Mucosa of rectum (tissue), 2 donors: Measurements from ENCODE around the gene ST3GAL4.
"Not testable (repeated sequence)": the region's sequence is repeated elsewhere in the genome, so short reads cannot be mapped to it uniquely, and the experiment has no call there.

Experiments
- H3K27ac ChIP-seq, 2 donors: one replicate each; pipeline ENCODE4 v1.7.0; 2013; ENCODE audit warnings: inconsistent platforms in 2 of 2, low read depth in 2 of 2, low read length in 2 of 2
- H3K27me3 ChIP-seq, 2 donors: one replicate each; pipeline ENCODE4 v1.7.0; 2013; ENCODE audit warnings: low read length in 2 of 2; ENCODE audit not compliant: control insufficient read depth in 2 of 2, insufficient read depth in 2 of 2
- H3K36me3 ChIP-seq, 2 donors: one replicate each; pipeline ENCODE4 v1.7.0; 2013; ENCODE audit warnings: low read length in 2 of 2; ENCODE audit not compliant: control insufficient read depth in 2 of 2, insufficient read depth in 2 of 2
- H3K4me1 ChIP-seq, 2 donors: one replicate each; pipeline ENCODE4 v1.7.0; 2013; ENCODE audit warnings: low read length in 2 of 2, mild to moderate bottlenecking in 1 of 2; ENCODE audit not compliant: control insufficient read depth in 2 of 2, insufficient read depth in 2 of 2
- H3K4me3 ChIP-seq, 2 donors: one replicate each; pipeline ENCODE4 v1.7.0; 2013; ENCODE audit warnings: low read length in 2 of 2
- H3K9ac ChIP-seq, 2 donors: one replicate each; pipeline ENCODE4 v1.7.0; 2013; ENCODE audit warnings: low read length in 2 of 2, low read depth in 1 of 2, mild to moderate bottlenecking in 1 of 2
- H3K9me3 ChIP-seq, 2 donors: one replicate each; pipeline ENCODE4 v1.7.0; 2013; ENCODE audit warnings: low read length in 2 of 2; ENCODE audit not compliant: control insufficient read depth in 2 of 2
- donor health status: healthy.
- donor health status: Normal muscosa, but diverticular disease.

ST3GAL4 gene

GRCh38 chr11:126362879-126363655 is 7.6 kb downstream of the ST3GAL4 start:
- Histone ChIP-seq H3K27ac (no peak overlapping the region), H3K36me3 (no peaks in the 10 kb centered on the region), H3K9me3 (no peaks in the 10 kb centered on the region), H3K4me3 (no peak overlapping the region), H3K27me3 (no peaks in the 10 kb centered on the region), H3K9ac (no peak overlapping the region), H3K4me1 (peaks cover 20 to 39% of the 10 kb centered on the region in 2 donors)

- H3K27me3 ChIP-seq: no peaks in the 10 kb centered on the region
- peaks cover 17 to 42% of the 10 kb centered on the region in 2 donors for H3K4me1 ChIP-seq
- H3K27ac ChIP-seq: no peak overlapping the region
- H3K4me3 ChIP-seq: no peak overlapping the region
- no peaks in the 10 kb centered on the region for H3K9me3 ChIP-seq
- no peaks in the 10 kb centered on the region for H3K36me3 ChIP-seq
- H3K9ac ChIP-seq: no peak overlapping the region
These were observed 8.3 kb downstream of the ST3GAL4 start for GRCh38 chr11:126363706-126364248.

GRCh38 chr11:126364735-126365134 is 9.2 kb downstream of the ST3GAL4 start:
- not testable (repeated sequence) for H3K9ac ChIP-seq, H3K4me3 ChIP-seq, H3K9me3 ChIP-seq, H3K27me3 ChIP-seq, H3K36me3 ChIP-seq, H3K27ac ChIP-seq
- peaks cover 15 to 40% of the 10 kb centered on the region in 2 donors for H3K4me1 ChIP-seq

GRCh38 chr11:126365508-126365907 is 10.0 kb downstream of the ST3GAL4 start:
- not testable (repeated sequence) for H3K9me3 ChIP-seq, H3K36me3 ChIP-seq, H3K4me3 ChIP-seq, H3K9ac ChIP-seq, H3K27me3 ChIP-seq
- Histone ChIP-seq H3K27ac (peak overlapping the region; percentile 76 to 78), H3K4me1 (peaks cover 15 to 36% of the 10 kb centered on the region in 2 donors)

GRCh38 chr11:126366064-126366822 is 10.8 kb downstream of the ST3GAL4 start:
- Histone ChIP-seq H3K4me1 (peaks cover 15 to 36% of the 10 kb centered on the region in 2 donors), H3K9ac (peak overlapping the region in 1 of 2 donors; percentile 61), H3K27ac (peak overlapping the region; percentile 76 to 78)

GRCh38 chr11:126366823-126367654 is 11.6 kb downstream of the ST3GAL4 start:
- Histone ChIP-seq H3K4me3 (peak overlapping the region; percentile 17 to 20), H3K4me1 (peaks cover 15 to 36% of the 10 kb centered on the region in 2 donors), H3K9ac (peak overlapping the region in 1 of 2 donors; percentile 61), H3K27ac (peak overlapping the region; percentile 76 to 78)
- not testable (repeated sequence) for H3K27me3 ChIP-seq, H3K9me3 ChIP-seq, H3K36me3 ChIP-seq

More at GRCh38 chr11:126366064-126366822, 10.8 kb downstream of the ST3GAL4 start:
- Histone ChIP-seq H3K4me3 (peak overlapping the region; percentile 14 to 20), H3K27me3 (no peaks in the 10 kb centered on the region), H3K36me3 (no peaks in the 10 kb centered on the region), H3K9me3 (no peaks in the 10 kb centered on the region)

GRCh38 chr11:126367806-126368205 is 12.3 kb downstream of the ST3GAL4 start:
- peak overlapping the region in 1 of 2 donors; percentile 38 for H3K9ac ChIP-seq
- not testable (repeated sequence) for H3K36me3 ChIP-seq, H3K9me3 ChIP-seq, H3K27me3 ChIP-seq
- peak overlapping the region in 1 of 2 donors; percentile 17 for H3K4me3 ChIP-seq
- H3K27ac ChIP-seq: peak overlapping the region in 1 of 2 donors; percentile 78
- peaks cover 15 to 36% of the 10 kb centered on the region in 2 donors for H3K4me1 ChIP-seq

- Histone ChIP-seq H3K4me1 (peaks cover 15 to 36% of the 10 kb centered on the region in 2 donors), H3K27ac (peak overlapping the region in 1 of 2 donors; percentile 67), H3K9ac (peak overlapping the region in 1 of 2 donors; percentile 38)
- not testable (repeated sequence) for H3K36me3 ChIP-seq, H3K27me3 ChIP-seq, H3K4me3 ChIP-seq, H3K9me3 ChIP-seq
These were observed 13.0 kb downstream of the ST3GAL4 start for GRCh38 chr11:126368336-126369119.

GRCh38 chr11:126370016-126370415 is 14.5 kb downstream of the ST3GAL4 start:
- Histone ChIP-seq H3K9me3 (no peaks in the 10 kb centered on the region), H3K36me3 (no peaks in the 10 kb centered on the region), H3K4me3 (no peak overlapping the region), H3K27ac (no peak overlapping the region), H3K27me3 (no peaks in the 10 kb centered on the region), H3K4me1 (peaks cover 15 to 36% of the 10 kb centered on the region in 2 donors), H3K9ac (no peak overlapping the region)
